Activated CD4-positive, alpha-beta memory T cell treated with anti-CD3 and anti-CD28 coated beads, Interleukin-2, amount 10 ng/mL, durations not matched to agents 7 days and 5 days (primary cell): Measurements from ENCODE around the gene ATRAID. TPM values are rescaled to one million over a fixed set of nuclear protein-coding genes. Genes with fewer than 3 reads are reported as not detected.

Experiments
- CTCF ChIA-PET: fragments of 350-600 bp; sonication (Branson Sonifier 250); formaldehyde crosslinking; loops from one replicate; lab custom pipeline; 2021; ENCODE audit warnings: antibody characterized with exemption, inconsistent platforms; lab: Charles Lee
- POLR2A ChIA-PET: fragments of 350-600 bp; sonication (Branson Sonifier 250); formaldehyde crosslinking; loops from one replicate; lab custom pipeline; 2021; ENCODE audit warnings: antibody characterized with exemption; lab: Charles Lee
- DNase-seq: peaks from one replicate; pipeline ENCODE4 v3.0.0-alpha.2; 2020
- H3K27ac Mint-ChIP-seq: one replicate; pipeline ENCODE4 v1.8.0; 2021; ENCODE audit warnings: mild to moderate bottlenecking, mixed read lengths
- H3K27me3 Mint-ChIP-seq: one replicate; pipeline ENCODE4 v1.8.0; 2021; ENCODE audit warnings: mixed read lengths
- H3K36me3 Mint-ChIP-seq: one replicate; pipeline ENCODE4 v1.8.0; 2021; ENCODE audit warnings: low read depth, mixed read lengths
- H3K4me1 Mint-ChIP-seq: one replicate; pipeline ENCODE4 v1.8.0; 2021; ENCODE audit warnings: mixed read lengths
- H3K4me3 Mint-ChIP-seq: one replicate; pipeline ENCODE4 v1.8.0; 2021; ENCODE audit warnings: mild to moderate bottlenecking, mixed read lengths
- H3K9me3 Mint-ChIP-seq: one replicate; pipeline ENCODE4 v1.8.0; 2021; ENCODE audit warnings: mixed read lengths
- total RNA-seq, 2 experiments: library from RNA; stranded (reverse); gene quantifications; one replicate each; pipeline ENCODE4 v1.2.3, GENCODE V29; 2021

Gene ATRAID
- total RNA-seq, 2 experiments from 2014 or later, result 94.9 to 97.8 TPM

DNA sequence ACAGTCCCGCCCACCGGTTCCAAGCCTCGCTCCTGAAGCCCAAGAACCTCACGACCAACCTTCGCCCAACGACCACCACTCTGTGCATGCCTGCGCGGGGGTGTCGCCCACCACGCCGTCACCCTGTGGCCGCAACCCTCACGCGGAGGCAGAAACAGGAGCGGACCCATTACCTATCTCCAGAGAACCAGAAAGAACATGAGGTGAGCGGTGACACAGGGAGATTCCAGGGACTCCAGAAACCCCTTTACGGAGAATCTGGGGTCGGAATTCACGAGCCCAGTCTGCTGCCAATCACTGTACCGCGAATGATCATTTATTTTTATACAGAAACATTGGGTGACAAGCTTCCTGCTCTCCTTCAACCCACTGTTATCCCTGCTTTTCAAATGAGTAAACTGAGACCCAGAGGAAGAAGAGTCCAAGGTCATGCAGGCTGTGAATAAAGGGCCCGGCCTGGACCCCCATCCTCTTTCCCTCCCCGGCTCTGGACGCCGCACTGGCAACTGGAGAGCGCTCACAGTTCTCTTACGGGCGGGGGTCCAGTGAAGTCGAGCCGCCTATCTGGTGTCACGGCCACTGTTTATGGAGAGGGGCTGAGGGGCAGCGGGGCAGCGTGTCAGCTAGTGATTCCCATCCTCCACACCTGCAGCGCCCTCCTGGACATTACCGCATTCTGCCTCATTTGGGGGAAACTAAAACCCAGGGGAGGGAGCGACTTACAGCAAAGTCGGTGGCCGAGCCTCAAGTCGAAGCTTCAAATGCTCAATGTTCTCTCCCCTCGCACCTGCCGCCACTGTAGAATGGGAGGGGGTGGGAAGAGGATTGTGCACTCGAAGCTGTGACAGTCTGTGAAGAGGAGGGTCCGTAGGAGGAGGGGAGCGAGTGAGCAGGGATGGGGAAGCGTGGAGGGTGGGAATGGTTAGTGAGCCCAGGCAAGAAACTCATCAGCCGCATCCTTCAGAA lies 51.7 kb downstream of the ATRAID start:
- Mint-ChIP-seq H3K4me1 (peaks cover 34% of the 10 kb centered on the region), H3K4me3 (peak overlapping the region; percentile 78), H3K27ac (no peak overlapping the region), H3K9me3 (no peaks in the 10 kb centered on the region), H3K36me3 (no peaks in the 10 kb centered on the region), H3K27me3 (peaks cover 45% of the 10 kb centered on the region)
- DNase-seq, result no peak
- ChIA-PET POLR2A (interaction anchor here (1.1 to 1.9 kb wide), 4 partner anchors 13 to 51 kb away, joined by 3 to 5 read pairs (median 4); partner anchors contain the start of gene TRIM54), CTCF (interaction anchor here (1.4 to 5.6 kb wide), 5 partner anchors 9 to 166 kb away, joined by 3 to 38 read pairs (median 7); partner anchors contain the start of gene TRIM54)

DNA sequence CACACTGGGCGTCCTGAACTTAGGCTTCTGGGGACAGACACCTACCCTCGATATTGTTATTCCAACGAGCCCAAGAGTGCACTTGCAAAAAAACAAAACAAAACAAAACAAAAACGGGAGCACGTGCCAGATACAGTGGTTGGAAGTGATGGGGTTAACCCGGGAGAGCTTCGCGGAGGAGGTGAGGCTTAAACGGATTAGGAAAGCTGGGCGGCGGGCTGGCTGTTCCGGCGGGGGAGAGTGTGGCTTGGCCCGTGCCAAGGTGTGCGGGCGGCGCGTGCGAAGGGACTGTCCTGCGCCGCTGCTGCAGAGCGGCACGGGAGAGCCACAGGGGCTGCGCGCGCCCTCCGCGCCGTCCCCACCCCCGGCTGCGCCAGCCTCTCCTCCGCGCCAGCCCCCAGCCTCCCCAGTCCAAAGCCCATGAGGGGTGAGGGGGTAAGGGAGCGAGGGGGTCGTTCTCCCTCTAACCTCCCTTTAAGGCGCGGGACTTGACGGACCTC lies 52.5 kb downstream of the ATRAID start:
- no peak for DNase-seq
- ChIA-PET CTCF (interaction anchor here (1.3 to 5.6 kb wide), 6 partner anchors 8 to 105 kb away, joined by 3 to 38 read pairs (median 5); partner anchors contain the start of gene TRIM54), POLR2A (interaction anchor here (1.1 to 1.9 kb wide), 4 partner anchors 12 to 50 kb away, joined by 3 to 5 read pairs (median 4); partner anchors contain the start of gene TRIM54)
- Mint-ChIP-seq H3K4me3 (peak overlapping the region; percentile 78), H3K36me3 (no peaks in the 10 kb centered on the region), H3K27me3 (peaks cover 43% of the 10 kb centered on the region), H3K4me1 (peaks cover 34% of the 10 kb centered on the region), H3K9me3 (no peaks in the 10 kb centered on the region), H3K27ac (no peak overlapping the region)

DNA sequence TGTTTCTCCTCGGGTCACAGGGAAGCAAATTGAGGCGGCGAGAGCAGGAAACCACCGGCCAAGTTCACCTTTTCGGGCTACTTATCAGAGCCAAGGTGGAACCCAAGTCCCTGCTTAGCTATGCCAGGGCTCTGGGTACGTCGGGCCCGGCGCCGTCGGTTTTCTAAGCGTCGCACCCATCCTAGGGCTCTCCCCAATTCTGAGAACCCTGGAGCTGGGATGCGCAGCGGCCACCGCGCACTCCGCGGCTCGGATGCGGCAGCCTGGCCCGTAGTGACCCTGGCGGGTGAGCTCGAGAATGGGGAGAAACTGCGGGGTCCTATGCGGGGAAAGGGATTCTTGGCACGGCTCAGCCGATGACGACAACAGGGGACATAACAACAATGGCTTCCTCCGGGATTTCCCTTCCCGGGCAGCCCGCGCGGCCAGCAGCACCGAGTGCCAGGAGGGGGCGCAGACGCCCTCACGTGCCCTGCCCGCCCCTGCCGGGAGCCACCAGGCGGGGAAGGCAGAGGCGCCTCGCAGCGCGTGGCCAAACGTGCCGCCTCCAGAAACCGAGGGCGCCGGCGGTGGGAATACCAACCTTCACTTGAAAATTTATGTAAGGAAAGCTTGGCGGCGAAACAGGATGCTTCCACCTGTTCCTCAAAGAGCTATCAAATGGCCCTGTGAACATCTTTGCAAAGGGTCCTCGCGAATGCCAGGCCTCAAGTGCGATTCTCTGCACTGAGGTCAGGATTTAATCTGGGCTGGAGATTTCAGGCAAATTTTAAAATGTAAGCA lies 53.1 kb downstream of the ATRAID start:
- Mint-ChIP-seq H3K4me1 (peaks cover 34% of the 10 kb centered on the region), H3K27ac (no peak overlapping the region), H3K9me3 (no peaks in the 10 kb centered on the region), H3K27me3 (peaks cover 46% of the 10 kb centered on the region), H3K36me3 (no peaks in the 10 kb centered on the region), H3K4me3 (peak overlapping the region; percentile 50)
- peak; percentile 47 for DNase-seq
- CTCF ChIA-PET, result interaction anchor here (0.9 to 5.6 kb wide), 10 partner anchors 8 to 109 kb away, joined by 3 to 38 read pairs (median 3); partner anchors contain the start of gene TRIM54
- POLR2A ChIA-PET, result interaction anchor here (0.9 to 1.9 kb wide), 6 partner anchors 11 to 50 kb away, joined by 3 to 5 read pairs (median 3); no protein-coding TSS in a partner anchor

DNA sequence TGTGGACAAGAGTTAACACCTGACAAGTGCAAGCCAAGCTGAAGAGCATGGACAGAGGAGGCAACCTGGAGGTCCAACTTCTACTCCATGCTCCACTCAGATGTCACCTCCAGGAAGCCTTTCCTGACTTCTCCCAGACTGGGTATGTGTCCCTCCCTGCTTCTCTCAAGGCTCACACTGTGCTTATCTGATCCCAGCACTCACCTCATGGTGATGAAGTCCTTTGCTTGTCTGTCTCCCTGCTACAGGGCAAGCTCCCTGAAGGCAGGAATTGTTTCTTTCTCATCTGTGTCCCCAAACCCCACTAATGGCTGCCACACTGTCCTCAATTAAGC lies 53.7 kb downstream of the ATRAID start:
- Mint-ChIP-seq H3K9me3 (no peaks in the 10 kb centered on the region), H3K27me3 (peaks cover 44% of the 10 kb centered on the region), H3K36me3 (no peaks in the 10 kb centered on the region), H3K4me3 (peak overlapping the region; percentile 25), H3K4me1 (peaks cover 34% of the 10 kb centered on the region), H3K27ac (no peak overlapping the region)
- no peak for DNase-seq
- ChIA-PET POLR2A (interaction anchor here (0.9 to 1.9 kb wide), 5 partner anchors 11 to 27 kb away, joined by 3 to 5 read pairs (median 3); no protein-coding TSS in a partner anchor), CTCF (interaction anchor here (0.9 to 5.6 kb wide), 8 partner anchors 15 to 108 kb away, joined by 3 to 38 read pairs (median 3); partner anchors contain the start of gene TRIM54)

Other genes starting within 250 kb of the ATRAID start
- gene MAPRE3, start 241.4 kb upstream of the ATRAID start, total RNA-seq, result 1 to 10 TPM; 2.7 TPM
- 10 to 100 TPM; 80.4 to 80.7 TPM for gene TMEM214, start 179.1 kb upstream of the ATRAID start, total RNA-seq
- 10 to 100 TPM; 16.9 to 18.3 TPM for gene AGBL5, start 160.4 kb upstream of the ATRAID start, total RNA-seq
- gene OST4, start 140.4 kb upstream of the ATRAID start, total RNA-seq, result 100 to 1,000 TPM; 305 to 312 TPM
- gene EMILIN1, start 133.4 kb upstream of the ATRAID start, total RNA-seq, result under 1 TPM; 0.70 to 0.78 TPM
- 1 to 10 TPM; 5.6 to 6.6 TPM for gene KHK, start 125.3 kb upstream of the ATRAID start, total RNA-seq
- 1 to 10 TPM in 1 of 2 experiments, under 1 TPM in 1; 0.75 to 1.2 TPM for gene CGREF1, start 92.9 kb upstream of the ATRAID start, total RNA-seq
- gene ABHD1, start 88.2 kb upstream of the ATRAID start, total RNA-seq, result under 1 TPM; 0.13 to 0.20 TPM
- gene PREB, start 77.4 kb upstream of the ATRAID start, total RNA-seq, result 10 to 100 TPM; 67.4 to 72.7 TPM
- gene PRR30, start 72.6 kb upstream of the ATRAID start, total RNA-seq, result not detected
- not detected for gene TCF23, start 63.0 kb upstream of the ATRAID start, total RNA-seq
- gene SLC5A6, start 227 bp downstream of the ATRAID start, total RNA-seq, result 10 to 100 TPM; 20.8 to 23.6 TPM
- 10 to 100 TPM; 39.7 TPM for gene CAD, start 5.3 kb downstream of the ATRAID start, total RNA-seq
- under 1 TPM; 0.45 TPM for gene SLC30A3, start 51.0 kb downstream of the ATRAID start, total RNA-seq
- not detected for gene DNAJC5G, start 63.4 kb downstream of the ATRAID start, total RNA-seq
- gene TRIM54, start 70.4 kb downstream of the ATRAID start, total RNA-seq, result under 1 TPM in 1 of 2 experiments, not detected in 1; 0.13 TPM
- 1 to 10 TPM; 2.2 to 3.0 TPM for gene UCN, start 96.4 kb downstream of the ATRAID start, total RNA-seq
- 10 to 100 TPM; 83.3 to 83.9 TPM for gene MPV17, start 111.1 kb downstream of the ATRAID start, total RNA-seq
- gene GTF3C2, start 144.7 kb downstream of the ATRAID start, total RNA-seq, result 10 to 100 TPM; 49.0 to 49.1 TPM
- gene EIF2B4, start 158.3 kb downstream of the ATRAID start, total RNA-seq, result 10 to 100 TPM; 34.1 to 36.9 TPM
- 100 to 1,000 TPM; 116 to 123 TPM for gene SNX17, start 158.6 kb downstream of the ATRAID start, total RNA-seq
- 10 to 100 TPM; 15.6 to 16.7 TPM for gene ZNF513, start 168.7 kb downstream of the ATRAID start, total RNA-seq
- gene PPM1G, start 197.6 kb downstream of the ATRAID start, total RNA-seq, result 100 to 1,000 TPM; 119 to 122 TPM
- gene NRBP1, start 216.6 kb downstream of the ATRAID start, total RNA-seq, result 100 to 1,000 TPM; 103 to 104 TPM
- gene KRTCAP3, start 230.3 kb downstream of the ATRAID start, total RNA-seq, result 10 to 100 TPM in 1 of 2 experiments, 1 to 10 TPM in 1; 7.5 to 10.1 TPM